Coronary artery (tissue), 2 donors: ENCODE results near the gene JDP2.

ENCODE experiments used
- DNase-seq: peaks from one replicate; pipeline ENCODE4 v3.0.0-alpha.2; 2017; ENCODE audit warnings: low spot score
- H3K27ac ChIP-seq, 2 donors: fragments of 200-600 bp; sonication (generic); one replicate each; pipeline ENCODE4 v1.5.1; 2016 to 2019
- H3K4me3 ChIP-seq: fragments of 200-600 bp; sonication (generic); 2 replicates; pipeline ENCODE4 v1.5.1; 2016; ENCODE audit warnings: mild to moderate bottlenecking, moderate library complexity
- CTCF ChIP-seq: fragments of 200-600 bp; sonication (generic); IDR thresholded peaks from one replicate; pipeline ENCODE4 v1.5.1; 2019; ENCODE audit warnings: antibody characterized with exemption

The JDP2 gene

GRCh38 chr14:75441728-75442127 lies 13.9 kb downstream of the JDP2 start:
- no peak for DNase-seq
- TF ChIP-seq CTCF: no peak
- Histone ChIP-seq H3K27ac (peak overlapping the region; percentile 24 to 59), H3K4me3 (no peak overlapping the region)

GRCh38 chr14:75442166-75442565 lies 14.3 kb downstream of the JDP2 start:
- DNase-seq: no peak
- no peak for TF ChIP-seq CTCF
- Histone ChIP-seq H3K4me3 (no peak overlapping the region), H3K27ac (peak overlapping the region; percentile 24 to 59)

GRCh38 chr14:75442642-75443041 lies 14.8 kb downstream of the JDP2 start:
- no peak for TF ChIP-seq CTCF
- Histone ChIP-seq H3K27ac (peak overlapping the region in 1 of 2 donors; percentile 62), H3K4me3 (no peak overlapping the region)
- DNase-seq: no peak

- Histone ChIP-seq H3K27ac (peak overlapping the region in 1 of 2 donors; percentile 62), H3K4me3 (no peak overlapping the region)
- no peak for TF ChIP-seq CTCF
- DNase-seq: no peak
Observed at GRCh38 chr14:75443203-75443969, 15.6 kb downstream of the JDP2 start.

GRCh38 chr14:75445236-75445635 lies 17.4 kb downstream of the JDP2 start:
- no peak for DNase-seq
- Histone ChIP-seq H3K4me3 (no peak overlapping the region), H3K27ac (no peak overlapping the region)
- no peak for TF ChIP-seq CTCF

- no peak for TF ChIP-seq CTCF
- H3K27ac ChIP-seq: no peak overlapping the region
- no peak overlapping the region for H3K4me3 ChIP-seq
- DNase-seq: no peak
Observed at GRCh38 chr14:75445963-75446362, 18.1 kb downstream of the JDP2 start.

- H3K27ac ChIP-seq: no peak overlapping the region
- no peak overlapping the region for H3K4me3 ChIP-seq
- no peak for TF ChIP-seq CTCF
- DNase-seq: no peak
Observed at GRCh38 chr14:75446447-75446846, 18.6 kb downstream of the JDP2 start.
